ENCODE results near the gene XRCC4.

Gene XRCC4

GRCh38 chr5:83072966-83073365 lies 4.4 kb upstream of the XRCC4 start:
- no peak for DNase-seq

- DNase-seq, result no peak
These were observed 415 bp downstream of the XRCC4 start for GRCh38 chr5:83077662-83078261.

- no peak for DNase-seq
These were observed 5.4 kb downstream of the XRCC4 start for GRCh38 chr5:83082750-83083149.

- no peak for DNase-seq
These were observed 7.0 kb downstream of the XRCC4 start for GRCh38 chr5:83084336-83084735.

GRCh38 chr5:83085106-83085505 lies 7.8 kb downstream of the XRCC4 start:
- DNase-seq, result no peak

- no peak for DNase-seq
These were observed 12.8 kb downstream of the XRCC4 start for GRCh38 chr5:83090169-83090568.

GRCh38 chr5:83092619-83093018 lies 15.3 kb downstream of the XRCC4 start:
- no peak for DNase-seq

- DNase-seq, result no peak
These were observed 16.3 kb downstream of the XRCC4 start for GRCh38 chr5:83093692-83094091.

- no peak for DNase-seq
These were observed 18.0 kb downstream of the XRCC4 start for GRCh38 chr5:83095163-83095956.

GRCh38 chr5:83095957-83096539 lies 18.7 kb downstream of the XRCC4 start:
- DNase-seq, result no peak

GRCh38 chr5:83096660-83097339 lies 19.5 kb downstream of the XRCC4 start:
- no peak for DNase-seq

GRCh38 chr5:83097689-83098231 lies 20.4 kb downstream of the XRCC4 start:
- no peak for DNase-seq

- DNase-seq, result no peak
These were observed 21.7 kb downstream of the XRCC4 start for GRCh38 chr5:83099001-83099400.

- DNase-seq, result no peak
These were observed 22.1 kb downstream of the XRCC4 start for GRCh38 chr5:83099445-83099844.

GRCh38 chr5:83101514-83101913 lies 24.2 kb downstream of the XRCC4 start:
- DNase-seq, result no peak

- DNase-seq, result no peak
These were observed 25.1 kb downstream of the XRCC4 start for GRCh38 chr5:83102364-83102980.

GRCh38 chr5:83104021-83104420 lies 26.7 kb downstream of the XRCC4 start:
- no peak for DNase-seq

GRCh38 chr5:83107692-83108420 lies 30.5 kb downstream of the XRCC4 start:
- DNase-seq, result no peak

- DNase-seq, result no peak
These were observed 32.0 kb downstream of the XRCC4 start for GRCh38 chr5:83109380-83109779.

- DNase-seq, result no peak
These were observed 38.5 kb downstream of the XRCC4 start for GRCh38 chr5:83115816-83116215.

- no peak for DNase-seq
These were observed 41.1 kb downstream of the XRCC4 start for GRCh38 chr5:83118471-83118870.

- DNase-seq, result no peak
These were observed 41.6 kb downstream of the XRCC4 start for GRCh38 chr5:83118976-83119375.
